Lung (tissue), 12 donors: Measurements from ENCODE around the gene NFE2L1. TPM values are rescaled to one million over a fixed set of nuclear protein-coding genes. Genes with fewer than 3 reads are reported as not detected.
A peak's percentile ranks its signal among the peaks of the same experiment; 100 is the strongest.

Experiments used
- ATAC-seq: fragments of 200-7000 bp; cut with Tn5 transposase; one replicate; pipeline ENCODE4 v1.9.1; 2020; ENCODE audit warnings: moderate number of reproducible peaks; ENCODE audit not compliant: insufficient read depth, low FRiP score
- DNase-seq, 3 donors: peaks; one replicate each; pipeline ENCODE4 v3.0.0-alpha.2; 2013 to 2017
- H3K27ac ChIP-seq, 2 donors: one replicate each; pipeline ENCODE4 v1.5.1; 2013; ENCODE audit warnings: mild to moderate bottlenecking in 2 of 2, moderate library complexity in 2 of 2, control low read depth in 1 of 2, inconsistent platforms in 1 of 2, low read depth in 1 of 2, low read length in 1 of 2
- H3K27me3 ChIP-seq, 3 donors: one replicate each; pipeline ENCODE4 v1.5.1; 2013; ENCODE audit warnings: low read length in 2 of 3; ENCODE audit not compliant: control insufficient read depth in 3 of 3, insufficient read depth in 3 of 3
- H3K36me3 ChIP-seq, 4 donors: one replicate each; pipeline ENCODE4 v1.5.1; 2013; ENCODE audit warnings: low read length in 4 of 4, mild to moderate bottlenecking in 1 of 4, moderate library complexity in 1 of 4; ENCODE audit not compliant: control insufficient read depth in 4 of 4, insufficient read depth in 4 of 4
- H3K4me1 ChIP-seq, 5 donors: one replicate each; pipeline ENCODE4 v1.5.1; 2013; ENCODE audit warnings: low read length in 5 of 5, mild to moderate bottlenecking in 2 of 5, moderate library complexity in 1 of 5; ENCODE audit not compliant: control insufficient read depth in 5 of 5, insufficient read depth in 5 of 5
- H3K4me3 ChIP-seq: one replicate; pipeline ENCODE4 v1.5.1; 2013; ENCODE audit warnings: mild to moderate bottlenecking, control low read depth, moderate library complexity
- H3K9ac ChIP-seq, 2 donors: one replicate each; pipeline ENCODE4 v1.5.1; 2013; ENCODE audit warnings: low read length in 2 of 2, control low read depth in 1 of 2; ENCODE audit not compliant: insufficient read depth in 1 of 2
- H3K9me3 ChIP-seq, 4 donors: one replicate each; pipeline ENCODE4 v1.5.1; 2013; ENCODE audit warnings: low read length in 3 of 4, mild to moderate bottlenecking in 1 of 4, moderate library complexity in 1 of 4; ENCODE audit not compliant: control insufficient read depth in 4 of 4, insufficient read depth in 3 of 4
- CTCF ChIP-seq: IDR thresholded peaks from 2 replicates; pipeline ENCODE4 v1.5.1; 2012; ENCODE audit warnings: mild to moderate bottlenecking; ENCODE audit errors: control extremely low read depth, extremely low read depth
- WGBS, 2 donors: extraction: QIAGEN DNeasy Blood & Tissue Kit; methylation state at CpG; one replicate each; pipeline ENCODE4 v1.1.7; 2013; 5-methylcytosine and 5-hydroxymethylcytosine counted together
- polyA plus RNA-seq, 2 donors: library from polyadenylated mRNA; stranded (reverse); fragments of 200-250 nt; gene quantifications; one replicate each; pipeline ENCODE4 v1.2.1, GENCODE V29; 2013
- total RNA-seq, 2 donors: library from RNA; depleted of rRNA in 1 of 2; stranded (reverse); fragments of >200 nt in 1 of 2; gene quantifications; one replicate each; pipeline ENCODE4 v1.2.1, GENCODE V29; 2014 to 2021
- donor health status: control.
- donor health status: control.
- donor health status: Bipolar disorder and iron deficiency.
- donor health status: healthy.
- donor health status: DM: yes; HTN: yes; CAD: no.

Gene NFE2L1
- total and polyA plus RNA-seq, 4 donors = 68.8 to 135 (median 87.1) TPM

GRCh38 chr17:48093341-48094045 lies 45.3 kb downstream of the NFE2L1 start:
- no peak for ATAC-seq
- no peaks in the 10 kb centered on the region for H3K27me3 ChIP-seq
- WGBS, 2 donors = 90 to 92% methylated on average over 11 of the region's 11 CpGs
- H3K4me1 ChIP-seq = no peaks in the 10 kb centered on the region
- H3K27ac ChIP-seq = no peak overlapping the region
- peaks cover 1 to 4% (median 2%) of the 10 kb centered on the region in 4 donors for H3K36me3 ChIP-seq
- no peak for DNase-seq
- H3K4me3 ChIP-seq = no peak overlapping the region
- no peak for TF ChIP-seq CTCF
- no peak overlapping the region for H3K9ac ChIP-seq
- H3K9me3 ChIP-seq = no peaks in the 10 kb centered on the region

GRCh38 chr17:48095611-48096010 lies 47.5 kb downstream of the NFE2L1 start:
- no peak overlapping the region for H3K9ac ChIP-seq
- H3K27me3 ChIP-seq = no peaks in the 10 kb centered on the region
- no peaks in the 10 kb centered on the region for H3K9me3 ChIP-seq
- H3K36me3 ChIP-seq = peaks cover 1 to 4% (median 2%) of the 10 kb centered on the region in 4 donors
- DNase-seq (no peak), ATAC-seq (no peak)
- TF ChIP-seq CTCF = no peak
- H3K4me3 ChIP-seq = no peak overlapping the region
- H3K27ac ChIP-seq = no peak overlapping the region
- WGBS, 2 donors = 91 to 92% methylated on average over 4 of the region's 4 CpGs
- peaks cover 0 to 7% (median 2%) of the 10 kb centered on the region in 5 donors for H3K4me1 ChIP-seq

GRCh38 chr17:48100160-48100559 lies 52.0 kb downstream of the NFE2L1 start:
- peak overlapping the region in 1 of 2 donors; percentile 84 for H3K27ac ChIP-seq
- no peak for DNase-seq
- no peaks in the 10 kb centered on the region for H3K9me3 ChIP-seq
- peak overlapping the region; percentile 45 to 63 for H3K9ac ChIP-seq
- H3K36me3 ChIP-seq = no peaks in the 10 kb centered on the region
- ATAC-seq = no peak
- TF ChIP-seq CTCF = no peak
- 52 to 67% methylated on average over 10 of the region's 10 CpGs for WGBS, 2 donors
- peaks cover 0 to 10% (median 2%) of the 10 kb centered on the region in 5 donors for H3K4me1 ChIP-seq
- H3K27me3 ChIP-seq = no peaks in the 10 kb centered on the region
- peak overlapping the region; percentile 55 for H3K4me3 ChIP-seq

- H3K9me3 ChIP-seq = no peaks in the 10 kb centered on the region
- peaks cover 0 to 10% (median 2%) of the 10 kb centered on the region in 5 donors for H3K4me1 ChIP-seq
- peak overlapping the region; percentile 79 to 84 for H3K27ac ChIP-seq
- peak in 2 of 3 donors; percentile 84 for DNase-seq
- TF ChIP-seq CTCF = no peak
- peak; percentile 43 for ATAC-seq
- H3K4me3 ChIP-seq = peak overlapping the region; percentile 55
- 1 to 2% methylated on average over 23 of the region's 23 CpGs for WGBS, 2 donors
- H3K27me3 ChIP-seq = no peaks in the 10 kb centered on the region
- no peaks in the 10 kb centered on the region for H3K36me3 ChIP-seq
- peak overlapping the region; percentile 45 to 63 for H3K9ac ChIP-seq
Measured at GRCh38 chr17:48100591-48101011, 52.4 kb downstream of the NFE2L1 start.
